ENCODE results near the gene KMT5B.
A peak's percentile ranks its signal among the peaks of the same experiment; 100 is the strongest.

The KMT5B gene

DNA sequence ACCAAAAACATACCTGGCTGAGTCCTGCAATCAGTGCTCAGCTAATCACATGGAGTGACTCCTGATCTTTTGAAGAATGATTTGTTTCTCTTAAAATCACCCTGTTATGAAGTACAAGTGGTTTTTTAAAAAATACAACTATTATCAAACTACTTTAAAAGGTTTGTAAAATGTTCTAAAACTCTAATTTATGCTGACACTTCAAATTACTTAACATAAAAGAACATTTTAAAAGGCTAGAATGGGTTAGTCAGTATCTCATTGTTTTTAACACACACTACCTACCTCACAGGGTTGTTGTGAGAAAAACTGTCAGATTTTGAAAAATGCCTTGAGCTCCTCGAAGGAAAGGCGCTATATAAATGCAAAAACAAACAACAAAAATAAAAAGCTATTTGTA lies 33.2 kb downstream of the KMT5B start:
- peaks cover 2% of the 10 kb centered on the region for H3K4me1 Mint-ChIP-seq (ENCODE audit: low read depth)
- DNase-seq, result no peak
- H3K27ac Mint-ChIP-seq, result no peak overlapping the region
- H3K27me3 Mint-ChIP-seq, result no peaks in the 10 kb centered on the region
- no peak overlapping the region for H3K4me3 Mint-ChIP-seq
- H3K36me3 Mint-ChIP-seq (ENCODE audit: low read depth), result peaks cover 68% of the 10 kb centered on the region
- no peaks in the 10 kb centered on the region for H3K9me3 Mint-ChIP-seq

DNA sequence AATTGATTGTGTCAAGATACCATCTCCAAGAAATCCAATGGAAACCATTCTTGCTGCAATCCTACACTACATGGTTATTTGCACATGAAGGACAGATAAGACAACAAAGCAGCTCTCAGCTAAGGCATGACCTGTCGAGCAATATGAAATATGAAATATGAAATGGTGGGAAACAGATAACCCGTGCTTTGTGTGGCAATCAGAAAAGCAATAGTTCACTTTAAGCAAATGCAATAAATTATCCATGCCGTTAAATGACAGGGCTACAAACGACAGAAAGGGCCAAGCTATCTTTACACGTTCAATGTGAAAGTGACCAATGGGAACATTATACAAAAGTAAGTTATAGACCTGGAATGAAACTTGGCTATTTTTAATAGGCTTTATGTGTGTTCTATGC lies 35.2 kb downstream of the KMT5B start:
- H3K9me3 Mint-ChIP-seq, result no peaks in the 10 kb centered on the region
- peaks cover 64% of the 10 kb centered on the region for H3K36me3 Mint-ChIP-seq (ENCODE audit: low read depth)
- no peaks in the 10 kb centered on the region for H3K27me3 Mint-ChIP-seq
- no peak overlapping the region for H3K4me3 Mint-ChIP-seq
- no peak for DNase-seq
- H3K27ac Mint-ChIP-seq, result no peak overlapping the region
- H3K4me1 Mint-ChIP-seq (ENCODE audit: low read depth), result no peaks in the 10 kb centered on the region

- no peaks in the 10 kb centered on the region for H3K9me3 Mint-ChIP-seq
- no peaks in the 10 kb centered on the region for H3K4me1 Mint-ChIP-seq (ENCODE audit: low read depth)
- H3K27me3 Mint-ChIP-seq, result no peaks in the 10 kb centered on the region
- H3K36me3 Mint-ChIP-seq (ENCODE audit: low read depth), result peaks cover 74% of the 10 kb centered on the region
- H3K4me3 Mint-ChIP-seq, result no peak overlapping the region
- H3K27ac Mint-ChIP-seq, result peak overlapping the region; percentile 50
- no peak for DNase-seq
Measured at GRCh38 chr11:68173926-68174325, 39.2 kb downstream of the KMT5B start.

GRCh38 chr11:68169442-68169841 lies 43.7 kb downstream of the KMT5B start:
- peaks cover 74% of the 10 kb centered on the region for H3K36me3 Mint-ChIP-seq (ENCODE audit: low read depth)
- no peaks in the 10 kb centered on the region for H3K9me3 Mint-ChIP-seq
- no peak for DNase-seq
- no peak overlapping the region for H3K4me3 Mint-ChIP-seq
- H3K27me3 Mint-ChIP-seq, result no peaks in the 10 kb centered on the region
- no peaks in the 10 kb centered on the region for H3K4me1 Mint-ChIP-seq (ENCODE audit: low read depth)
- no peak overlapping the region for H3K27ac Mint-ChIP-seq

GRCh38 chr11:68168694-68169093 lies 44.4 kb downstream of the KMT5B start:
- Mint-ChIP-seq H3K9me3 (no peaks in the 10 kb centered on the region), H3K36me3 (ENCODE audit: low read depth) (peaks cover 72% of the 10 kb centered on the region), H3K27me3 (no peaks in the 10 kb centered on the region), H3K27ac (no peak overlapping the region), H3K4me3 (no peak overlapping the region), H3K4me1 (ENCODE audit: low read depth) (no peaks in the 10 kb centered on the region)
- no peak for DNase-seq

- Mint-ChIP-seq H3K27ac (no peak overlapping the region), H3K4me1 (ENCODE audit: low read depth) (no peaks in the 10 kb centered on the region), H3K4me3 (no peak overlapping the region), H3K27me3 (no peaks in the 10 kb centered on the region), H3K36me3 (ENCODE audit: low read depth) (peaks cover 70% of the 10 kb centered on the region), H3K9me3 (no peaks in the 10 kb centered on the region)
- DNase-seq, result no peak
Measured at GRCh38 chr11:68167474-68167873, 45.6 kb downstream of the KMT5B start.

DNA sequence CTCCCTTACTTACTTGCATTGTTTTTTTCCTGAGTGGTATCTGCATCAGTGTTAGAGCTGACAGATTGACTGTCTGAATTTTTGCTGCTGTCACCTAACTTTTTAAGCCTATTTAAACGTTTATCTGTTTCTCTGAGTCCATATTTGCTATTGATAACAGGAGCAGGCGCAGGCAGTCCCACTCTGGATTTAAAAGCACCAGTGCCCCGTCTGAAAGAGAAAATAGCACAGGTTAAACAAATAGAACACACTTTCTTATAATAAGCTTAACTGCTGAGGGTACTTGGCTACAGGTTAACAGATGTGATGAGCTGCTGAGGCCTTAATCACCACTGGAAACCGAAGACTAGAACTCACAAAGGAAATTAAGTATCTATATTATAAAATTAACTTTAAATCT lies 46.1 kb downstream of the KMT5B start:
- Mint-ChIP-seq H3K9me3 (no peaks in the 10 kb centered on the region), H3K27ac (peak overlapping the region; percentile 23), H3K4me3 (no peak overlapping the region), H3K4me1 (ENCODE audit: low read depth) (no peaks in the 10 kb centered on the region), H3K27me3 (no peaks in the 10 kb centered on the region), H3K36me3 (ENCODE audit: low read depth) (peaks cover 71% of the 10 kb centered on the region)
- no peak for DNase-seq

- Mint-ChIP-seq H3K9me3 (no peaks in the 10 kb centered on the region), H3K27ac (no peak overlapping the region), H3K27me3 (no peaks in the 10 kb centered on the region), H3K4me1 (ENCODE audit: low read depth) (no peaks in the 10 kb centered on the region), H3K36me3 (ENCODE audit: low read depth) (peaks cover 62% of the 10 kb centered on the region), H3K4me3 (no peak overlapping the region)
- no peak for DNase-seq
Measured at GRCh38 chr11:68165601-68166000, 47.5 kb downstream of the KMT5B start.

GRCh38 chr11:68164437-68164836 lies 48.7 kb downstream of the KMT5B start:
- DNase-seq, result no peak
- H3K4me3 Mint-ChIP-seq, result no peak overlapping the region
- no peaks in the 10 kb centered on the region for H3K4me1 Mint-ChIP-seq (ENCODE audit: low read depth)
- H3K9me3 Mint-ChIP-seq, result no peaks in the 10 kb centered on the region
- H3K36me3 Mint-ChIP-seq (ENCODE audit: low read depth), result peaks cover 50% of the 10 kb centered on the region
- H3K27me3 Mint-ChIP-seq, result no peaks in the 10 kb centered on the region
- no peak overlapping the region for H3K27ac Mint-ChIP-seq

DNA sequence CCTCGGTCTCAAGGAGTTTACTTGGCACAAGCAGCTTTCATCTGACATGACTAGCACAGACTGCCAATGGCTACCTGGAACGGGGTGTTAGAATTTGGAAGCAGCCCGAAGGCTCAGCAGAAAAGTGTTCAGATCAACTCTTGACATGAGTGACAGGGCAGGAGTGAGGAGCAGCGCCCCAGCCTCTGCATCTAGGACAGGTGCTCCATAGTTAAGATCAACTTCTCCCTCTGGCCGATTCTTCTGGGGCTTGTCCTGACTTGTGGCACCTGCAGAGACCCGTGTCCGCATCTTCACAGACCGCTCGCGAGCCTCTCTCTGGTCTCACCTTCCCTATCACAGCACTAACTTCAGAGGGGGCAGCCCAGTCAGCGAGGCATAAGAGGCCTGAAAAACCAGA lies 49.4 kb downstream of the KMT5B start:
- no peak overlapping the region for H3K4me3 Mint-ChIP-seq
- DNase-seq, result no peak
- no peaks in the 10 kb centered on the region for H3K27me3 Mint-ChIP-seq
- no peaks in the 10 kb centered on the region for H3K4me1 Mint-ChIP-seq (ENCODE audit: low read depth)
- no peaks in the 10 kb centered on the region for H3K9me3 Mint-ChIP-seq
- H3K27ac Mint-ChIP-seq, result no peak overlapping the region
- peaks cover 50% of the 10 kb centered on the region for H3K36me3 Mint-ChIP-seq (ENCODE audit: low read depth)

GRCh38 chr11:68160100-68160695 lies 52.9 kb downstream of the KMT5B start:
- Mint-ChIP-seq H3K9me3 (no peaks in the 10 kb centered on the region), H3K4me3 (no peak overlapping the region), H3K4me1 (ENCODE audit: low read depth) (no peaks in the 10 kb centered on the region), H3K27me3 (no peaks in the 10 kb centered on the region), H3K36me3 (ENCODE audit: low read depth) (peaks cover 34% of the 10 kb centered on the region), H3K27ac (peak overlapping the region; percentile 6)
- no peak for DNase-seq

DNA sequence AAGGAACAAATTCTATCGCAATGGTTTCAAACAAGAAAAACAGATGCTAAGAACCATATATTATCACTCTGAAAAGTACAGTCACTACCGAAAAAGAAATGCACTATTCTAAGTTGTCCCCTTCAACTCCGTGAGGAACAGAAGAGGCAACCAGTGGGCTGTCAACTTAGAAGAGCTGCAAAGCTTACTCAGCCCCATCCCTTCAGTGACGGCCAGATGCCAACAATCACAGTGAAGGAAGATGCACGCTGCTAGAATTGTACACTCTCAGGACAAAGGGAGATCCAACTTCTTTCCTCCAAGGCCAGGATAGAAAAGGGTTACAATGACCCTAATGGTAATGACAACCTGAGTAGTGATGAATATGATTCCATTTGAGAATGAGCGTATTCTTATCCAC lies 53.4 kb downstream of the KMT5B start:
- H3K4me1 Mint-ChIP-seq (ENCODE audit: low read depth), result no peaks in the 10 kb centered on the region
- H3K36me3 Mint-ChIP-seq (ENCODE audit: low read depth), result peaks cover 34% of the 10 kb centered on the region
- no peaks in the 10 kb centered on the region for H3K9me3 Mint-ChIP-seq
- H3K4me3 Mint-ChIP-seq, result no peak overlapping the region
- no peaks in the 10 kb centered on the region for H3K27me3 Mint-ChIP-seq
- H3K27ac Mint-ChIP-seq, result no peak overlapping the region
- no peak for DNase-seq

DNA sequence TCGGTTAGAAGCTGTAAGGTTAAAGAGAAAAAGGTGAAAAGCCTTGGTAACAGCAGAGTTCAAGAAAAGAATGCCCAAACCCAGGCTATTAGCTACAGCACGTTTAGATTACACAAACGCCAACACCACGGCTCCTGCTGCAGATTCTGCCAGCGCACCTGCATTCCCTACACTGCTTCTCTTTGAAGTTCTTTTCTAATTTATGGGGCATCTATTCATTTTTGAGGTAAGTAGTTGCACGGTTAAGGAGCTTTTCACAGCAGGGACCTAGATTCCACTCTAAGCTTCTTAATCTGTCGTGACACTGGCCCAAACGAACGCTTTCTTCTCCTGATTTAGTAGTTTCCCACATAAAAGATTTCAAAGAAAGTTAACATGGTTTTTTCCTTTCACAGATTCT lies 53.9 kb downstream of the KMT5B start:
- DNase-seq, result no peak
- H3K4me1 Mint-ChIP-seq (ENCODE audit: low read depth), result no peaks in the 10 kb centered on the region
- no peaks in the 10 kb centered on the region for H3K27me3 Mint-ChIP-seq
- no peaks in the 10 kb centered on the region for H3K9me3 Mint-ChIP-seq
- H3K27ac Mint-ChIP-seq, result no peak overlapping the region
- no peak overlapping the region for H3K4me3 Mint-ChIP-seq
- peaks cover 32% of the 10 kb centered on the region for H3K36me3 Mint-ChIP-seq (ENCODE audit: low read depth)

DNA sequence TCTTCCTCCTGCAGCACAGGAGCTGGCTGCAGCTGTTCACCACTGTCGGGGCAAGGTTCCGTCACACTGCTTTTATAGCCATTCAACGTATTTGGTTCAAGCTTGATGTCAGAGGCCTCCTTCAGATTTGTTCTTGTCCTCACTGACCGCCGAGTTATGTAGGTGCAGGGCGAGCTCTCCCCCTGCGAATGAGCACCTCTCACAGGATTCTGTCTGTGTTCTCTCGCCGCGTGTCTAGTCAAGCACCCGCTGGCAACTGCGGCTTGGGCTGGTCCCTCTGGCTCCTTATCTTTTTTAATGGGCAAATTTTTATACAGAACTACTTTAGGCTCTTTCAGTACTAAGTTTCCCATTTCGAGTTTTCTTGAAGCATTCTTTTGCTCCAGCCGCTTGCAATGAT lies 54.5 kb downstream of the KMT5B start:
- no peak overlapping the region for H3K27ac Mint-ChIP-seq

DNA sequence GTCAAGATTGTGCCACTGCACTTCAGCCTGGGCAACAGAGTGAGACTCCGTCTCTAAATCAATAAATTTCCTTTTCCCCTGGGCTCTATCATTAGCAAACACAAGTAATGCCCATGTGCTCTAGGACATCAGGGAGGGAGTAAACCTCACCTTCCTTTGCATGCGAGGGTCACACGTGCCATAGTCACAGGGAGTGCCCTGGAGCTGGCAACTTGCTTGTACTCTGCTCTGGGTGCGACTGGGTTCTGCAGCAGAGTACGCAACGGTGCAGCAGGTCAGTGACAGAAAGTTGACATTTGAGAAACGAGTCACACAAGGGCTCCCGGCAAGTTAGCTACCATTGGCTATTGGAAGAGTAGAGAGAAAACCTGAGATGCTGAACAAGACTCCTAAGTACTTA lies 59.4 kb downstream of the KMT5B start:
- Mint-ChIP-seq H3K36me3 (ENCODE audit: low read depth) (peaks cover 12% of the 10 kb centered on the region), H3K27ac (no peak overlapping the region), H3K4me3 (no peak overlapping the region), H3K4me1 (ENCODE audit: low read depth) (no peaks in the 10 kb centered on the region), H3K9me3 (no peaks in the 10 kb centered on the region), H3K27me3 (no peaks in the 10 kb centered on the region)
- DNase-seq, result no peak

More for the DNA sequence above, 54.5 kb downstream of the KMT5B start:
- Mint-ChIP-seq H3K36me3 (ENCODE audit: low read depth) (peaks cover 28% of the 10 kb centered on the region), H3K9me3 (no peaks in the 10 kb centered on the region), H3K4me1 (ENCODE audit: low read depth) (no peaks in the 10 kb centered on the region), H3K4me3 (no peak overlapping the region), H3K27me3 (no peaks in the 10 kb centered on the region)
- no peak for DNase-seq

DNA sequence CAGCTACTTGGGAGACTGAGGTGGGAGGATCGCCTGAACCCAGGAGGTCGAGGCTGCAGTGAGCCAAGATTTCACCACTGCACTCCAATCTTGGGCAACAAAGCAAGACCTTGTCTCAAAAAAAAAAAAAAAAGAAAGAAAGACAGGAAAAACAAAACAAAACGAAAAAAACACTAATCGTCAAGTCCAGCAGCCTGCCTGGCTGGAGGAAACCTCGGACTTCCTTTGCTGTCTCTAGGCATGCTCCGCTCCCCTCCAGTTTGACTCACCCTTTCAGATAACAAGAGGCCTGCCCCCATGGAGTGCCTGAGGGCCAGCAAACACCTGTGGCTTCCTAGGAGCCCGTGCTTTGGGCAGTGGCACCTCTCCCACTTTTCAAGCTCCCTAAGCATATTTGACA lies 63.1 kb downstream of the KMT5B start:
- H3K9me3 Mint-ChIP-seq, result no peaks in the 10 kb centered on the region
- no peak for DNase-seq
- no peak overlapping the region for H3K4me3 Mint-ChIP-seq
- no peaks in the 10 kb centered on the region for H3K4me1 Mint-ChIP-seq (ENCODE audit: low read depth)
- no peaks in the 10 kb centered on the region for H3K27me3 Mint-ChIP-seq
- no peaks in the 10 kb centered on the region for H3K36me3 Mint-ChIP-seq (ENCODE audit: low read depth)
- H3K27ac Mint-ChIP-seq, result no peak overlapping the region

Measured in activated T-cell treated with anti-CD3 and anti-CD28 coated beads, Interleukin-2, amount 50 U/mL, for 24 hours (primary cell).